Measurements from ENCODE around the gene IRF1.

- TF ChIP-seq, protein P1, sequence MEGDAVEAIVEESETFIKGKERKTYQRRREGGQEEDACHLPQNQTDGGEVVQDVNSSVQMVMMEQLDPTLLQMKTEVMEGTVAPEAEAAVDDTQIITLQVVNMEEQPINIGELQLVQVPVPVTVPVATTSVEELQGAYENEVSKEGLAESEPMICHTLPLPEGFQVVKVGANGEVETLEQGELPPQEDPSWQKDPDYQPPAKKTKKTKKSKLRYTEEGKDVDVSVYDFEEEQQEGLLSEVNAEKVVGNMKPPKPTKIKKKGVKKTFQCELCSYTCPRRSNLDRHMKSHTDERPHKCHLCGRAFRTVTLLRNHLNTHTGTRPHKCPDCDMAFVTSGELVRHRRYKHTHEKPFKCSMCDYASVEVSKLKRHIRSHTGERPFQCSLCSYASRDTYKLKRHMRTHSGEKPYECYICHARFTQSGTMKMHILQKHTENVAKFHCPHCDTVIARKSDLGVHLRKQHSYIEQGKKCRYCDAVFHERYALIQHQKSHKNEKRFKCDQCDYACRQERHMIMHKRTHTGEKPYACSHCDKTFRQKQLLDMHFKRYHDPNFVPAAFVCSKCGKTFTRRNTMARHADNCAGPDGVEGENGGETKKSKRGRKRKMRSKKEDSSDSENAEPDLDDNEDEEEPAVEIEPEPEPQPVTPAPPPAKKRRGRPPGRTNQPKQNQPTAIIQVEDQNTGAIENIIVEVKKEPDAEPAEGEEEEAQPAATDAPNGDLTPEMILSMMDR (IDR thresholded peaks at IDR 0.05), result no peak
- TF ChIP-seq POLR2A (IDR thresholded peaks at IDR 0.05), result no peak
- peak; percentile 53 for TF ChIP-seq EP300 (IDR thresholded peaks at IDR 0.05; ENCODE audit: low read depth)
These were observed 5.6 kb upstream of the IRF1 start for GRCh38 chr5:132496191-132496630.

Data from transverse colon (tissue), 3 donors.